HEK293 (cell line): ENCODE measurements around the gene SKI.

Experiments
- GLIS1 ChIP-seq: fragments of 450-650 bp; formaldehyde crosslinking; IDR thresholded peaks from 2 replicates; pipeline ENCODE4 v1.5.1; 2016; ENCODE audit warnings: missing biosample characterization, missing genetic modification characterization
- GLIS2 ChIP-seq: fragments of 450-650 bp; formaldehyde crosslinking; IDR thresholded peaks from 2 replicates; pipeline ENCODE4 v1.5.1; 2016; ENCODE audit warnings: missing biosample characterization, missing genetic modification characterization
- HIC1 ChIP-seq: fragments of 450-650 bp; formaldehyde crosslinking; IDR thresholded peaks from 2 replicates; pipeline ENCODE4 v1.5.1; 2016; ENCODE audit warnings: missing biosample characterization, missing genetic modification characterization
- KLF16 ChIP-seq: fragments of 450-650 bp; formaldehyde crosslinking; IDR thresholded peaks from 2 replicates; pipeline ENCODE4 v1.5.1; 2017; ENCODE audit warnings: missing biosample characterization, missing genetic modification characterization
- KLF9 ChIP-seq: fragments of 450-650 bp; formaldehyde crosslinking; IDR thresholded peaks from 2 replicates; pipeline ENCODE4 v1.5.1; 2016; ENCODE audit warnings: missing biosample characterization, missing genetic modification characterization, low read depth
- ZBTB10 ChIP-seq: fragments of 450-650 bp; formaldehyde crosslinking; IDR thresholded peaks from 2 replicates; pipeline ENCODE4 v1.5.1; 2016; ENCODE audit warnings: missing biosample characterization, missing genetic modification characterization
- ZBTB26 ChIP-seq: fragments of 450-650 bp; formaldehyde crosslinking; optimal IDR thresholded peaks from 2 replicates; pipeline ENCODE3; 2016; ENCODE audit warnings: missing biosample characterization, mild to moderate bottlenecking, missing genetic modification characterization
- ZBTB49 ChIP-seq: fragments of 450-650 bp; formaldehyde crosslinking; IDR thresholded peaks from 2 replicates; pipeline ENCODE4 v1.5.1; 2016; ENCODE audit warnings: missing biosample characterization, missing genetic modification characterization, low read depth
- ZBTB7A ChIP-seq: fragments of 450-650 bp; formaldehyde crosslinking; IDR thresholded peaks from 2 replicates; pipeline ENCODE4 v1.5.1; 2016; ENCODE audit warnings: low read depth, missing biosample characterization, missing genetic modification characterization
- ZEB2 ChIP-seq: fragments of 450-650 bp; formaldehyde crosslinking; IDR thresholded peaks from 2 replicates; pipeline ENCODE4 v1.5.1; 2016; ENCODE audit warnings: missing biosample characterization, missing genetic modification characterization
- ZFHX2 ChIP-seq: fragments of 450-650 bp; formaldehyde crosslinking; conservative IDR thresholded peaks from 2 replicates; pipeline ENCODE4 v1.5.1; 2016; ENCODE audit warnings: missing biosample characterization, missing genetic modification characterization
- ZFP37 ChIP-seq: fragments of 450-650 bp; formaldehyde crosslinking; IDR thresholded peaks from 2 replicates; pipeline ENCODE4 v1.5.1; 2016; ENCODE audit warnings: missing biosample characterization, missing genetic modification characterization
- ZNF18 ChIP-seq: fragments of 450-650 bp; formaldehyde crosslinking; IDR thresholded peaks from 2 replicates; pipeline ENCODE4 v1.5.1; 2016; ENCODE audit warnings: missing biosample characterization, missing genetic modification characterization
- ZNF24 ChIP-seq: fragments of 450-650 bp; formaldehyde crosslinking; IDR thresholded peaks from 2 replicates; pipeline ENCODE4 v1.5.1; 2016; ENCODE audit warnings: missing biosample characterization, missing genetic modification characterization
- ZNF423 ChIP-seq: fragments of 450-650 bp; formaldehyde crosslinking; IDR thresholded peaks from 2 replicates; pipeline ENCODE4 v1.5.1; 2016; ENCODE audit warnings: missing biosample characterization, missing genetic modification characterization

Gene SKI

GRCh38 chr1:2314803-2315673 is 86.9 kb downstream of the SKI start (continued):
- TF ChIP-seq ZNF24 (tag by site-specific recombination) (no peak), HIC1 (tag by site-specific recombination) (0 out of 2 replicates have a peak, but pooled peaks have one; percentile 22), ZBTB26 (peak; percentile 19), GLIS1 (tag by site-specific recombination) (peak; percentile 39), KLF16 (tag by site-specific recombination) (0 out of 2 replicates have a peak, but pooled peaks have one; percentile 26), ZBTB10 (tag by site-specific recombination) (0 out of 2 replicates have a peak, but pooled peaks have one; percentile 26), ZBTB7A (0 out of 2 replicates have a peak, but pooled peaks have one; percentile 44), ZBTB49 (no peak), ZNF18 (no peak), GLIS2 (peak; percentile 49), ZNF423 (0 out of 2 replicates have a peak, but pooled peaks have one; percentile 9), ZFHX2 (tag by site-specific recombination) (peak; percentile 30), ZEB2 (tag by site-specific recombination) (0 out of 2 replicates have a peak, but pooled peaks have one; percentile 16), KLF9 (tag by site-specific recombination) (peak; percentile 80; the same call in 1 of the 2 replicates), ZFP37 (tag by site-specific recombination) (no peak)
